Neural progenitor cell (in vitro differentiated cells): ENCODE measurements around the gene DMRTA1.

Source experiments
- EZH2phosphoT487 ChIP-seq: fragments of 200-600 bp; sonication (generic); IDR thresholded peaks from 2 replicates; pipeline ENCODE4 v1.6.1; 2017; ENCODE audit warnings: antibody characterized with exemption
- TF ChIP-seq, protein P1 (sequence below): fragments of 200-600 bp; sonication (generic); IDR thresholded peaks from 2 replicates; pipeline ENCODE4 v1.5.1; 2017; ENCODE audit warnings: antibody characterized with exemption, mild to moderate bottlenecking

DNA sequence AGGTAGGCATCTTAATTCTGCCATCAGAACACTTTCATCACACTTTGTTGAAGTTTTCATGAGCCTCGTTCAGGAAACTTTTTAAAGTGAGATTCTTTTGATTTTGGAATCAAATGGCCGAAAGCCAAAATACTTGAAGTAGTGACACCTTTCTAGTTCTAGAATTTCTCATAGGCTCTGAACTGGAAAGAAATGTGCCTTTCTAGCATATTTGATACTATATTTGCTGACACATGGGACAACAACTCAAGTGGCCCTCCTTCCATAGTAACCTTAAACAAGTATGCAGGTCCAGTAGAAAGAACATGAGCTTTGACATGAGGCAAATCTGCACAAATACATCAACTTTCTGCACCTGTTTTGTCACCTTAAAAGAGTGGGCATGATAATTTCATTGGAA lies 22.0 kb upstream of the DMRTA1 start:
- TF ChIP-seq, protein P1, sequence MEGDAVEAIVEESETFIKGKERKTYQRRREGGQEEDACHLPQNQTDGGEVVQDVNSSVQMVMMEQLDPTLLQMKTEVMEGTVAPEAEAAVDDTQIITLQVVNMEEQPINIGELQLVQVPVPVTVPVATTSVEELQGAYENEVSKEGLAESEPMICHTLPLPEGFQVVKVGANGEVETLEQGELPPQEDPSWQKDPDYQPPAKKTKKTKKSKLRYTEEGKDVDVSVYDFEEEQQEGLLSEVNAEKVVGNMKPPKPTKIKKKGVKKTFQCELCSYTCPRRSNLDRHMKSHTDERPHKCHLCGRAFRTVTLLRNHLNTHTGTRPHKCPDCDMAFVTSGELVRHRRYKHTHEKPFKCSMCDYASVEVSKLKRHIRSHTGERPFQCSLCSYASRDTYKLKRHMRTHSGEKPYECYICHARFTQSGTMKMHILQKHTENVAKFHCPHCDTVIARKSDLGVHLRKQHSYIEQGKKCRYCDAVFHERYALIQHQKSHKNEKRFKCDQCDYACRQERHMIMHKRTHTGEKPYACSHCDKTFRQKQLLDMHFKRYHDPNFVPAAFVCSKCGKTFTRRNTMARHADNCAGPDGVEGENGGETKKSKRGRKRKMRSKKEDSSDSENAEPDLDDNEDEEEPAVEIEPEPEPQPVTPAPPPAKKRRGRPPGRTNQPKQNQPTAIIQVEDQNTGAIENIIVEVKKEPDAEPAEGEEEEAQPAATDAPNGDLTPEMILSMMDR: no peak
- no peak for TF ChIP-seq EZH2phosphoT487
